NCI-H748 (cell line): Measurements from ENCODE around the gene USP48.
A peak's percentile ranks its signal among the peaks of the same experiment; 100 is the strongest.

Source experiments
- DNase-seq: peaks from one replicate; lab custom pipeline; 2025; ENCODE audit not compliant: unreplicated experiment; lab: John Stamatoyannopoulos, UW

USP48 gene

DNA sequence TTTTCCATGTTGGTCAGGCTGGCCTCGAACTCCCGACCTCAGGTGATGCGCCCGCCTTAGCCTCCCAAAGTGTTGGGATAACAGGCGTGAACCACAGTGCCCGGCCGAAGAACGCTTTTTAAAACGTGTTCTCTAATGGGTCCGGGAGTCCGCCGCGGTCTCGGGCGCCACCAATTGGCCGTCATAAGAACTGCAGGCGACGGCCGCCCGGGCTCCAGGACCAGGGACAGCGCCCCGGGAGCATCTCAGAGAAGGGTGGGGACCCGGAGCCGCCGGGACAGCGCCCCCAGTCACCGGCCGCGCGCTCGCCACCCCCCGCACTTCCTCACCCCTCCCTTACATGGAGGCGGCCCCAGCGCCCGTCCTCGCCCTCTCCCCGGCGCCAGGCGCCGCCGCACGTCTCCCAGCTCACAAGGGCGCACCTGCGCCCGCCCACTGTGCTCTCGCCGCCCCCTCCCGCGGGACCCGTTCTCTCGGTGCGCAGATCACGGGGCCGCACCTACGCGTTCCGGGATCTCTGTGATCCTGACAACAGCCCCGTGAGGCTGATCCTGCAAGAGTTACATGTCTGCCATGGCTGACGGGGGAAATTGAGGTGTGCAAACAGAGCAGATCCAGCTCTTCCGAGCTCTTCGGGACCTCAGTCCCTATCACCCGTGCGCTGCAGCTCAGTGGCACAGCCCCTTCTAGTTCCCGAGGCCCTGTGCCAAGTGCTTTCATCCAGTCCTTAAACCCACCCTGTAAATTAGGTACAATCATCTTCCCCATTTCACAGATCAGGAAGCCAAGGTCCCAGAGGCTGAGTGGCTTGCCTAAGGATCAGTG, 123.6 kb downstream of the USP48 start:
- DNase-seq = peak; percentile 68

DNA sequence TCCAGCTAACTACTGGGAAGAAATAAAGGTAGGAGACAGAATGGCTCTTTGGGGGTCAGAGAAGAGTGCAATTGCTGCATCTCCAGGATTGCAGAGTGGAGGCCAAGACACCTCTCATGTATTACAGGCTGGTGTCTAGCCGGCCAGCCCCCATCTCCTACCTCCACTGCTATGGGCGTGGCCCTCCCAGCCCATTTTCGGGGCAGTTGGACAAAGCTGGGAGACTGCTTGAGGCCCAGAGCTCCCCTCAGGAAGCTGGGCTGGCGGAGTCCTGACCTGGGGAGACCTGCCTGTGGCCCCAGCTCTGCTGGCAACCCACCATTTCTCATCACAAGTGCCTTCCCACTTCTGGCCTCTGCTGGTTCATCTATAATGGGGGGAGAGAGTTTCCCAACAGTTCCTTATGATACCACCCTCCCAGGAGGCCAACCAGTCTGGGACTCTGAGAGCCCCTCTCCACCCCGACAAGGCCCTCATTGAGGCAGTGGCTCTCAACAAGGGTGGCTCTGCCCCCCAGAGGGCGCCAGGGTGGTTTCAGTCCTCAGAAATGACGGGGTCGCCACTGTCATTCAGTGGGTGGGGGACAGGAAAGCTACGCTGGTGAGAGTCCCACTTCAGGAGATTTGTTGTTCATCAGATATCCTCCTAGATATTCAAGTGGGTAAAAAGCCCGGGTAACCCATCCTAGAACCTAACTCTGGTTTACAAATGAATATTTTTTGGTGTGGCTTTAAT, 125.3 kb downstream of the USP48 start:
- no peak for DNase-seq

DNA sequence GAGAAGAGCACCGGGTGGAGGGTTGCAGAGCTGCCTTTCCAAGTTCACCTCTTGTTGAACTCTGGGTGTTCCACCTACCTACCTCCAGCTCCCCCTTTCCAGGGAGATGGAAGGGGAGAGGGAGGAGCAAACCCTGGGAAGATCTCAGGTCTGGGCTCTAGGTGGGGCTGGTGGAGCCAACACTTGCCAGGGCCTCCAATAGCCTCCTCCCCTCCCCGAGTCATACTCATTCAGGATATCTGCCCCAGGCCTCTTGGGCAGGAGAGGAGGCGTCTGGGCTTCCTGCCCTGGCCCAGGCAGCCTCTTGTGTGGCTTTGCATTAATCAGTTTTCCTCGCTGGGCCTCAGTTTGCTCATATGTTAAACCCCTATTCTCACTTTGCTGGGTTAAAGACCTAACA, 127.2 kb downstream of the USP48 start:
- DNase-seq = peak; percentile 5

DNA sequence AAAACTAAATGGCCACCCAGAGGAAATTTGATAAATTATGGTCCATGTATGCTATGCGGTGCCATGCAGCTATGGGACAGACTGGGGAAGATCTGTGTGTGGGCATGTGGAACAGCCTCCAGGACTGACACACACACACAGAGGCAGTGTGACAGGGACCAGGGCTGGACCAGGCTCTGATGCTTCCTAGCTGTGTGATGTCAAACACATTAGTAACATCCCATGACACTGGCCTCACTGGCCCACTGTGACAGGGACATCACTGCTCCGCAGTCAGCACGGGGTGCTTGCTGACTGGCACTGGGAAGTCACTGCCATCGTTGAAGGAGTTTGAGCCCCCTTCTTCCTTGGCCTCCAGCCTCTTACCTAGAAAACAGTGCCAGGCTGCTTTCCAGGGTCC, 127.7 kb downstream of the USP48 start:
- no peak for DNase-seq

DNA sequence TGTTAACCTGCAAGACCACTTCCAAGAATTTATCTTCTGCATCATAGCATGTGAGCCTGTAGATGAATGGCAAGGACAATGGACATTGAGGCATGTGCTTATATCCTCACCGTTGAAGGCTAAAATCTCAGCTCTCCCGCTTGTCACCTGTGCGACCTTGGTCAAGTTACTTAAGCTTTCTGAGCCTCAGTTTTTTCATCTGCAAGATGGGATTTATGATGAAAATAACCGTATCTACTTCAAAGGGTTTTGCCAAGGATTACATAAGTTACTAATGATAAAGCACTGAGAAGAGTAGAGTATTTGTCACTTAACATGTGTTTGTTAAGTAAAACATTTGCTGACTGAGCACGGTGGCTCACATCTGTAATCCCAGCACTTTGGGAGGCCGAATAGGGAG, 128.7 kb downstream of the USP48 start:
- DNase-seq = no peak

DNA sequence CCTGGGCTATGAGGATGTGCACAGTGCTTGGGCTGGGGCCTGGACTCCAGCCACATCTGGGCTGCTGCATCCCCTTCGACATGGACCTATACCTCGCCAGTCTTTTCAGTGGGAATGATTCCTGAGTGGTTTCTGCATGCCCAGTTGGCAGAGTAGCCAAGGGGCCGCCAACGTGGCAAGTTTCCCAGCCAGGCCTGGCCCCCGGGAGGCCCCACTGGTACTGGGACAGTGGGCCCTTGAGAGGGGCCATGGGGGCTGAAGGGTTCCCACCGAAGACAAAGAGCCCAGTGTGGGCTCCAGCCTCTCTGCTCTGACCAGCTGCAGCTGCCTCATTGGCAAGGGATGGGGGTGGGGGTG, 129.2 kb downstream of the USP48 start:
- DNase-seq = no peak

DNA sequence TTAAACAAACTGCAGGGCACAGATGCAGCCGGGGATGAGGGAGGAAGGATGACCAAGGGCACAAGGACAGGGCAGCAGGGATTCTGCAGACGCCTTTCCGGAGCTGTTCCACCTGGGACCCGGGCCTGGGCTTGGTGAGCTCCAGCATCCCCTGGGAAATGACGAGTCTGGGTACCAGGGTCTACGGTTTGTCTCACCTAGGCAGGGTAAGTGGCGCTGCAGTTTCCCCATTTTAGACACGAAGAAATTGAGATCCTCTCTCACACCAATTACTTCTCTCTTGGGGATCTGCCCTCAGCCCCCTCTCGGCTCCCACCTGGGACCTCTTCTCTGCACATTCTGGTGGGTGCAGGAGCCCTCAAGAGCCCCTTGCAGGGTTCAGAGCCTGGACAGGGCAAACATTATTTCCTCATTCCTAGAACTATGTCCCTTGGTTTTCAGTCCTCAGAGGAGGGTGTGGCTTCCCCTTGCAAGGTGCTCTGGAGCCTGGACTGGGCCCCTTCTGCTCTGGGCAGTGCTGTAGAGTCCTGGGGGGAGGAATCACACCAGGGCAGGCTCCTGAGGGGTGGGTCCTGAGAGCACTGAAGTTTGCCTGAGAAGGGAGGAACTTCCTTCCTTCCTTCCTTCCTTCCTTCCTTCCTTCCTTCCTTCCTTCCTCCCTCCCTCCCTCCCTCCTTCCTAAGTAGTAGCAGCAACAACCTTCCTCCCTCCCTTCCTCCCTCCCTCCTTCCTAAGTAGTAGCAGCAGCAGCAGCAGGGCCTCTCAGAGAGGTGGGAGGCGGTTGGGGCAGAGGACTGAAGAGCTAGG, 129.8 kb downstream of the USP48 start:
- DNase-seq = no peak

DNA sequence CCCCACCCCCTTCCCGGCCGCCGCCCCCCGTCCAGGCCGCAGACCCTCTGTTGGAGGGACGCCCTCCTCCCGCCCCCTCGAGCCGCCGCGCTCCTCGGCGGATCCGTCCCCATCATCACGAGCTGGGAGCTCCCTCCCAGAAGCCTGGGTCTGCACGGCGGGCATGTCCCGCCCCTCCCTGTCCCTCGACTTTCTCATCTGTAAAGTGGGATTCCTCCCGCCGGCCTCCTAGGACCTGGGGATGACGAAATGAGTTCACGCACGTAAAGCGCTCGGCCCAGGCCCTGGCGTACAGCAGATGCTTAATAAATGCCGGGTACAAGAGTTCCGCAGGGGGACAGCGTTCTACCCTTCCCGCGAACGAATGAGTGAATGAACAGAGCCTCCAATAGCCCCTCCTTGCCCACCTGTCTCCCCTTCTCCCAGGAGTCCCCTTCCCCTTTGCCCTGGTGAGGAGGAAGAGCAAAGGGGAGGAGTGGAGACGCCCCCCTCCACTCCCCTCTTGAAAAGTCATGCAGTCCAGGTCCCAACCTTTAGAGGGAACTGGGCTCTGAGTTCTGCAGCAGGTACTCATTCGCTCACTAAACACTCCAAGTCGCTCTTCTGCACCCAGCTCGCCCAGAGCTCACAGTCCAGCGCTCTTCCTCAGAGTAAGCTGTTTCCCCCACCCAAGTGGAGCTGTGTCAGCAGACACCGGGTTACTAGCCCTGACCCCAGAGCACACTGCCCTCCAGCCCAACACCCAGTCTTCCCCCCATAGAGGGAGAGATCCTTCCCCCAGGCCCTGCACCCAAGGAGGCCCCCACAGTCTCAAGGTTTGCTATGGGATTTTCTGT, 130.6 kb downstream of the USP48 start:
- peak; percentile 32 for DNase-seq

DNA sequence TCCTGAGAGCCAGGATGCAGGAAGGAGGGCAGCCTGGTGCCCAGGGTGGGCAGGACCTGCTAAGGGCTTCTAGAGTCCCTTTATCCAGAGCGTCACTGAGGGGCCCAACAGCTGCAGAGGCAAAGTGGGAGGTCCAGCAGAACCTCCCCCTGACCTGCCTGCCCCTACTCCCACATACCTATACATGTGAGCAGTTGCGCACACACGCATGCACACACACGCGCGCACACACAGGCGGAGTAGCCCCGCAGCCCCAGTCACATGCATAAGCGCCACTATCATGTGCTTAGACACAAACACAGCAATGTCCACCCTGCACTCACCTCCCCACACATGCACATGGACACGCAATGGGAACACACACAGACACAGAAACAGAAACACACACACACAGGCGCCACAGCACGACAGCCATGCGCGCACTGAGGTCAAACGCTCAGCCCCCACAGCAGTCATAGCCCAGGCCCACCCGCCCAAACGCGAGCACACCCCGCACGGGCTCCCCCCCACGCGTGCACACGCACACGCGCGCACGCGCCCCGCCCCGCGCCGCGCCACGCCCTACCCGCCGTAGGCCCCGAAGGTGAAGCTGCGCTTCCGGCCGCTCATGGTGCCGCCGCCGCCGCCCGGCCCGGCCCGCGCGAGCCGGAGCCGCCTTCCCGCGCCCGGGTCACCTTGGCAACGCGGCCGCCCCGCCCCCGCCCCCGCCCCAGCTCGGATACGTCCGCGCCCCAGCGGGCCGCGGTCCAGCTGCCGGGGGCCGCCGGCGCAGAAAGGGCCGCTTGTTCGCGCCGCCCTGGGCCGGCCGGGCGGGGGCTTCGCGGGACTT, 131.5 kb downstream of the USP48 start:
- peak; percentile 67 for DNase-seq

DNA sequence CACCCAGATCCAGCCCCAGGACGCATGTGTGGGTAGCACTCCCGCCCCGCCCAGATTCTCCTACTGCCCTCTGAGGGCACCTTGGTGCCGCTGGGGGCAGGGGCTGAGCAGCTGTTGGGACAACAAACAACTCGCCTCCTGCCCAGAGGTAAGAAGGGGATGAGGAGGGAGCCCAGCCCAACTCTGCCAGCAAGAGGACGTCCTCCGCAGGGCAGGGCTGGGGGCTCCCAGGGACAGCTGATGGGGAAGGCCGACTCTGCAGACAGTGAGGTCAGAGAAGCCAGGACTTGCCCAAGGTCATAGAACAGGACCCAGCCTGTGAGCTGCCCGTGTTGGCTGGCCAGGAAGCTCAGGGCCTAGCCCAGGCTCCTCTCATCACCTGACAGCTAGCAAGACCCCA, 132.5 kb downstream of the USP48 start:
- no peak for DNase-seq

DNA sequence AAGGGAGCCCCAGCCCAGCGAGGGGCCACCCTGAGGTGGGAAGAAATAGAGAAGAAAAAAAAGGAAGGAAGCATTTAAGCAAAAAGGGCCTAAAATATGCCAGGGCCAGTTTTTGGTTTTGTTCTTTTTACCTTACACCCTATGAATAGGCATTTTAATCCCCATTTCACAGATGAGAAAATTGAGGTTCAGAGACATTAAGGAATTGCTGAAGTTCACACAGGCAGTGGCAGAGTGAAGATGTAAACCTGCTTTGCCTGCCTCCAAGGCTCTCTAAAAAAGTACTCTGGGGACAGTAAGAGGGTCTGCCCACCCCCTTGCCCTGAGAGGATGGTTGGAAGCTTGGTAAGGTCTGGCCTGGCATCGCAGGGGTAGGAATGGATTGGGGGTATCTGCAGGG, 133.6 kb downstream of the USP48 start:
- DNase-seq = no peak

DNA sequence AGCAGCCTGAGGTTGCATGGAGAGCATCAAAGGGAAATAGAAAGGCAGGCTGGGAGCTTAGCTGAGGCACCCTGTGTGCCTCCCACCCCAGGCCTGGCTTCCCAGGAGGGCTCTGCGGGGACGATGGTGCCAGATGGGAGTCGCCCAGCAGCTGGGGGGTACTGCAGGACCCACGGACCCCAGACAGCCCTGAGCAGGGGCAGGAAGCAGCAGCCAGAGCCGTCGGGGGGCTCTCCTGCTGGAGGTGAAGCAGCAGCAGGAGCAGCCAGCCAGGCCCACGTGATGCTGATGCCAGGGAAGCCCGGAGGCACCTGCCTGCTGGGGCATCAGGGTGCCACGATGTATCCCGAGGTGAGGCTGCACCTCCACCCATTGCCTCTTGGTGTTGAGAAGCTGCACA, 134.2 kb downstream of the USP48 start:
- DNase-seq = no peak

DNA sequence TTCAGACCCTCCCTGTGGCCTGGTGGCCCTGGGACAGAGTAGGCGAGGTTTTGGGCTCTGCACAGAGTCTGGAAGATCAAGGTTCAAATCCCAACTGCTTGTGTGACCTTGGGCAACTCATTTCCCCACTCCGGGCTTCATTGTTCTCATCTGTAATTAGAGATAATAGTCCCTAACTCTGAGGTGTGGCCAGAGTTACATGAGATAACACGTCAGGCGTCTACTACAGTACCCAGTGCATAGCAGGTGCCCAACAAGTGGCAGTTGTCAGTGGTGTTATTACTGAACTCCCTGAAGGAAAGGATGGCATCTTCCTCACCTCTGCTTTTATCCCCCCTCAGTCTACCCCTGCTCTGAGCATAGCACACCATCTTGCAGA, 134.6 kb downstream of the USP48 start:
- no peak for DNase-seq

DNA sequence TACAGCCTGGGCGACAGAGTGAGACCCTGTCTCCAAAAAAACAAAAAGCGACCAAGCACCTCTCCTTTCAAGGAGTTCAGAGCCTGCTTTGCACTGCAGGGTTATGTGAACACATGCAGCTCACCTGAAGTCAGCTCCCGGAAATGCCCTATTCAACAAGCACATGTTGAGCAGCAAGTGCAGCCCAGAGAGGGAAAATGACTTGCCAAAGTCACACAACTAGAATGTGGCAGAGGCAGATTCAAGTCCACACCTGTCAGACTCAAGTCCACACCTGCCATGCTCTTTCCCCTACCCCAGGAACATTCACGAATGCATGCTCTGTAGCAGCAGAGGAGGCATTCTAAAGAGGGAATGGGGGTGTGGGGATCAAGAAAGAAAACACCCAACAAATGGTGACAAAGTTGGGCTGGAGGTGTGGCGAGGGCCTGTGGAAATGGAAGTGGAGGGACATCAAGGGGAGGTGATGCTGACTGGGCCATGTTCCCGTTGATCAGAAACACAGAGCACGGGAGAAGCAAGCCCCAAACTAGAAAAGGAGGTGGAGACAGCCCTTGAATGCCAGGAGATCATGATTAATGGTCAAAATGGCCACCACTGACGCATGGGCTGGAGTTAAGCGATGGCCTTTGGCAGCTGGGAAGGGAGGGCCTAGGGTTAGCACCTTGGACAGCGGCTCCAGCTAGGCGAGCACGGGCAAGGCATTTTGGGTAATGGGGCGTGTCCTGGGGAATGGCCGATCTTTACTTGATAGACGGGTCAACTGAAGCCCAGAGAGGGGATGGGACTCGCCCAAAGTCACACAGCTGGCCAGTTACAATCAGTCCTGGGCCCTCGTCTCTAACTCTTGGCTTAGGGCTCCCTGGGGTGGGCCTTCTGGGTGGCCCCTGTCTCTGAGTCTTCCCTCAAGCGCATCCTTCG, 135.3 kb downstream of the USP48 start:
- no peak for DNase-seq

DNA sequence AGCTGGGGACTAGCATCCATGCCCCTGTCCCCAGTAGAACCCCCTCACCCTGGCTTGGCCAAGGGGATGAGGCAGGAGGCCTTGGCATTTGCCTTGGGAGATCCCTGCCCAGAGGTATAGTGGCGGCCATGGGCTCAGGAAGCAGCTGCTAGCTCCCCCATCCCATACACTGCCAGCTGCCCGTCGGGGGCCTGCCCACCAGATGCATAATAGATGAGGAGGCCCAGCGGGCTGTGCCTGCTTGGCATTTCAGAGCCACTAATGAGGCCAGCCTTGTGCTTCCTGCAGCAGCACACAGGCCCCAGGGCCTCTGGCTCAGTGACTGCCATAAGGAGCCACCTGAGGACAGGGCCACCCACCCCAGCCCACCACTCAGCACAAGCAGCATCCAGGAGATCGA, 137.4 kb downstream of the USP48 start:
- DNase-seq = no peak

DNA sequence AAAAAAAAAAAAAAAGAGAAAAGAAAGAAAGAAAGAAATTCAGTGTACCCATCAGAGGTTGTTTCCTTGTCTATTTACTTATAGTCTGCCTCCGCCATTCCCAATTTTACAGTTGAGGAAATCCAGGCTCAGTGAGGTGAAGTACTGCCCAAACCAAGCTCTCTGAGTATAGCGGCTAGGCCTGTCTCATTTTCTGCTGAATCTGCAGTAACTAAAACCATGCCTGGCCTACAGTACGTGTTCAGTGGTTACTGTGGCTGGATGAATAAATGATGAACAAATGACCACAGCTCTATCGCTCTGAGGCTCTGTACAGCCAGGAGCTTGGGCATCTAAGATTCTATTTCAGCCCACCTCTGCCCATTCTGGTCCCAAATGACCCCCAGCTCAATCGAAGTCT, 138.0 kb downstream of the USP48 start:
- no peak for DNase-seq

DNA sequence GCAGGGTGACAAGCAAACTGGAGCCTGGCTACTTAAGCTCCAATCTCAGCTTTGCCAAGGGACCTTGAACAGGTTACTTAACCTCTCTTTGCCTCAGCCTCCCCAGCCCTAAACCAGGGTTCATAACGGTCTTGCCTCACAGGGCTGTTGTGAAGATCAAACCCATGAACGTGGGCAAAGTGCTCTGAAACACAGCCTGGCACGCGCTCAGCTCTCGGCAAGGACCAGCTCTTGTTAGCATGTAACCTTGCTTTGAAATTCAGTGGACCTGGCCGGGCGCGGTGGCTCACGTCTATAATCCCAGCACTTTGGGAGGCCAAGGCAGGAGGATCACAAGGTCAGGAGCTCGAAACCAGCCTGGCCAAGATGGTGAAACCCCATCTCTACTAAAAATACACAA, 138.6 kb downstream of the USP48 start:
- DNase-seq = no peak

DNA sequence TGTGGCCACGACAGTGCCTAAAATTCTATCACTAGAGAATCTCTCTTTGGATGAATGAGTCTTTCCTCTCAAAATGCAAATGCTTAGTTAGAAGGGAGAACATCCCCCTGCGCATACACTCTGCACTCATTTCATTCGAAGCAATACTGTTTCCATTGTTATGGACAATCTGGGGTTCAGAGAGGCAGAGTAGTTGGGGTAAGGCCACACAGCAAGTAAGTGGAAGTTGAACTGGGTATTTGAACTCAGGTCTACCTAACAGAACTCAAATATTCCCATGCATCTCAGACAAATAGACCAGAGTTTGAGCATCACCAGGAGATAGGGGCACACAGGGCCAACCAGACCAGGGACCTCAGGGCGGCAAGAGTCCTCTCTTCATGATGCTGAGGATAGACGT, 139.3 kb downstream of the USP48 start:
- no peak for DNase-seq
